HK-2 (cell line): ENCODE data around the gene SLC18A3.

Experiments used
- DNase-seq: peaks from one replicate; pipeline ENCODE4 v3.0.0-alpha.2; 2018; ENCODE audit not compliant: unreplicated experiment

Gene SLC18A3

GRCh38 chr10:49611816-49612512 is 1.9 kb downstream of the SLC18A3 start:
- DNase-seq = no peak

- DNase-seq = no peak
Observed at GRCh38 chr10:49612513-49613164, 2.5 kb downstream of the SLC18A3 start.

DNA sequence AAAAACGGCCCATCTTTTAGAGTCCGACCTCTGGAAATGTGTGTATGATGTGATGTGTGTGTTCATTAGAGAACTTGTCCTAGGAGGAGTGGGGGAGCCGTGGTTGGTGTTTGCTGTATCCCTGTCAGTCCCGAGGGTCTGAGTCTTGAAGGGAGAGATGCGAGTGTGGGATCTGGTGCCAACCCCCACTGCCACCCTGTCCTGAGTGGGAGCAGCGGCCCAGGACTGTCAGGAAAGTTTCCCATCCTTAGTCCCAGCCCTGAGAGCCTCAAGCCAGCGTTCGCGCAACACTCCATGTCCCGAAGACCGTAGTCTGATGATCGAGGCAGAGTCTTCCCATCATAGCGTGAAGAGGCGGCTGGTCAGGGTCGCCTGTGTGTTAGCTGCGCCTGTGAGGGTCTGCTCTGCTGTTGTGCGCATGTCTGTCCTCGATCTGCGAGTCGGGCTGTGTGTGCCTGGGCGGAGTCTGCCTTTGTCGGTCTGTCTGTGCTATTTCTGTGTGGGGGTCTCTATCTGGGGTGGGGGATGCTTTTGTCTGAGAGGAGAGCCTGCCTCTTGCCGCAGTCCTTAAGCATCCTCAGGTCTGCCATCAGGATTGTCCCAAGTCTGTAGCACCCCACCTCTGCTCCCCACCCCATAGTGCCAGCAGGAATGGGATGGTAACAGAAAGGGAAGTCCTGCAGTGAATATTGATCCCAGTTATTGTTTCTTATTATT is 3.2 kb downstream of the SLC18A3 start:
- no peak for DNase-seq

- DNase-seq = no peak
Observed at GRCh38 chr10:49613882-49614241, 3.8 kb downstream of the SLC18A3 start, which contains the start of gene CHAT. Gene CHAT (plus strand): TSS chr10:49614037. CDS start chr10:49614190, 153 bp downstream.

- DNase-seq = no peak
Observed at GRCh38 chr10:49614242-49615198, 4.4 kb downstream of the SLC18A3 start.

DNA sequence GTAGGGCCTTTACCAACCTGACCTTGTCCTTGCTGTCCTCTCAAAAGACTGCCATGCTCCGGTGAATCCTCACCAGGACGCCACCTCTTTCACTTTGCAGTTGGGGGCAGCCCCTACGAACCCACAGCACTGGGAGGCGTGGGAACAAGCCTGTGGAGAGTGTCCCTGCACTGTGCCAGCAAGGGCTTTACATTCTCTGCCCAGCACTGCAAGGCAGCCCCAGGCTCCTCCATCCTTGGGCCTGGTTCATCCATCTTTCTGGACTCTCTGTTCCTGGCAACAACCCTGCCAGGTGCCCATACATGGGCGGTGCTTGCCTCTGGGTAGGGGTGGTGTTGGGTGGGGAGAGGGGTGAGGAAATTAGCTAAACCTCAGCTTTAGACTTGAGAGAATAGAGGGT is 5.1 kb downstream of the SLC18A3 start:
- DNase-seq = no peak

DNA sequence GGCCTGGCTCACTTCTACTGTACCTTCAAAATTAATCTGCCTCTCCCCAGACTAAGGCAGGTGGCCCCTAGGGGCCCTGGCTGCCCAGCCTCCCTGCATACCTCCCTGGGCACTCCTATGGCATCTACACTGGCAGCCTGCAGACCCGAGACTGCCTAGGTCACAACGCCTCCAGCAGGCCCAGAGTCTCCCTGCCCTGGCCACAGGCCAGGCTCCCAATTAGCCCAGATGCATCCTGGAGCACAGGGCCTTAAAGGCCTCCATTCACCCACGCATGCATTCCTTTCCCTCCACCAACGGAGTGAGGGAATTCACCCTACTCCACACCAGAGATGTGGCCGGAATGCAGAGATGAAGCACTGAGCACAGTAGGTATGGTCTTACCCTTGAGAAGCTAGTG is 5.6 kb downstream of the SLC18A3 start:
- DNase-seq = no peak

GRCh38 chr10:49616421-49617101 is 6.5 kb downstream of the SLC18A3 start:
- DNase-seq = no peak

- DNase-seq = no peak
Observed at GRCh38 chr10:49617121-49618020, 7.3 kb downstream of the SLC18A3 start.

DNA sequence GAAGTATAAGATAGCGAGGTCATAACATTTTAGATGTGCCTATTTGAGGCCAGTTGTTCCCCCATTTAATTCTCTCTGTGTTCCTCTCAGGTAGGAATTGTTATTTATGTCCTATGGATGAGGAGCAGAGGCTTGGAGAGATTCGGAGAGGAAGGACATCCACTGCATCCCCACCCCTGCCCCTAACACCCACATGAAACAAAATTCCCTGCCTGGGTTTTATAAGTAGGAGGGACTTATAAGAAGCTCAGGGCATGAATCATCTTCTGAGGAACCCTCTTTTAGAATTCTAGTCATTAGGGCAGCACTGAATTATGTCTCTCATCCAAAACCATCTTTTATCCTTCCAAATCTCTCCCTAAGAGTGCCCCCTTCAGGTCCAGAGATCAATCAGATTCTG is 8.7 kb downstream of the SLC18A3 start:
- no peak for DNase-seq

- no peak for DNase-seq
Observed at GRCh38 chr10:49619613-49620012, 9.5 kb downstream of the SLC18A3 start.

DNA sequence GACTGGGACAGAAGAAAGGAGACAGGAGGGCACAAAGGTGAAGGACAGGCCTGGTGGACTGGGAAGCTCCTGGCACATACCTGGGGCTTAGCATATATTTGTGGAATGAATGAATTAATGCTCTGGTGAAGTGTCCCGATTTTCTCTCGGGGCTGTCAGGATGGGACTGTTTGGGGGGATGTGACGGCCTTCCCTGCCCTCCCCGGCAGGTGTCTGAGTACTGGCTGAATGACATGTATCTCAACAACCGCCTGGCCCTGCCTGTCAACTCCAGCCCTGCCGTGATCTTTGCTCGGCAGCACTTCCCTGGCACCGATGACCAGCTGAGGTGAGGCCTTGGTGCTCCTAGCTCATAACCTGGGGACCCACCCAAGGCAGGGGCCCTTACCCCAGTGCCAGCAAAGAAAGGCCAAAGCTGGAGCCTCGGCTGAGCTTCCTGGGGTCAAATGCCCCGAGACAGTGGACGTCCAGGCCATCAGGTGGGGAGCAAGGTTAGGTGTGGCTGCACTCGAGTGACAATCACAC is 10.2 kb downstream of the SLC18A3 start:
- no peak for DNase-seq

GRCh38 chr10:49620841-49621378 is 10.8 kb downstream of the SLC18A3 start:
- DNase-seq = no peak

DNA sequence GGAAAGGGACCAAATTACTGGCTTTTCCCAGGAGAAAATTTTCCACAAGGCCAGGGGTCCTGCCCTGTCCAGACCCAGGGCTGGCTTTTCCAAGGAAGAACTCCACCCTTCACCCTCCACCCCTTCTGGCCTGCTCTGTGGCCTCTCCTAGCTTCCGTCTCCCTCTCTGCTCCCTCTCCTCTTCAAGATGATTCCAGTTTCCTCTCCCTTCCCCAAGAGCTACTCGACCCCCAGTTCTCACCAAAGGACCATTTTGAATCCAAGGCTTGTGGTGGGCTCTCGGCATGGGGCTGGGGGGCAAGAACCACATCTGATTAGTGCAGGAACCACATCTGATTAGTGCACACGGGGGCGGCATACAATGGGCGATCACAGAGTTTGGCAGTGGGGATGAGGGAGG is 11.5 kb downstream of the SLC18A3 start:
- DNase-seq = no peak

DNA sequence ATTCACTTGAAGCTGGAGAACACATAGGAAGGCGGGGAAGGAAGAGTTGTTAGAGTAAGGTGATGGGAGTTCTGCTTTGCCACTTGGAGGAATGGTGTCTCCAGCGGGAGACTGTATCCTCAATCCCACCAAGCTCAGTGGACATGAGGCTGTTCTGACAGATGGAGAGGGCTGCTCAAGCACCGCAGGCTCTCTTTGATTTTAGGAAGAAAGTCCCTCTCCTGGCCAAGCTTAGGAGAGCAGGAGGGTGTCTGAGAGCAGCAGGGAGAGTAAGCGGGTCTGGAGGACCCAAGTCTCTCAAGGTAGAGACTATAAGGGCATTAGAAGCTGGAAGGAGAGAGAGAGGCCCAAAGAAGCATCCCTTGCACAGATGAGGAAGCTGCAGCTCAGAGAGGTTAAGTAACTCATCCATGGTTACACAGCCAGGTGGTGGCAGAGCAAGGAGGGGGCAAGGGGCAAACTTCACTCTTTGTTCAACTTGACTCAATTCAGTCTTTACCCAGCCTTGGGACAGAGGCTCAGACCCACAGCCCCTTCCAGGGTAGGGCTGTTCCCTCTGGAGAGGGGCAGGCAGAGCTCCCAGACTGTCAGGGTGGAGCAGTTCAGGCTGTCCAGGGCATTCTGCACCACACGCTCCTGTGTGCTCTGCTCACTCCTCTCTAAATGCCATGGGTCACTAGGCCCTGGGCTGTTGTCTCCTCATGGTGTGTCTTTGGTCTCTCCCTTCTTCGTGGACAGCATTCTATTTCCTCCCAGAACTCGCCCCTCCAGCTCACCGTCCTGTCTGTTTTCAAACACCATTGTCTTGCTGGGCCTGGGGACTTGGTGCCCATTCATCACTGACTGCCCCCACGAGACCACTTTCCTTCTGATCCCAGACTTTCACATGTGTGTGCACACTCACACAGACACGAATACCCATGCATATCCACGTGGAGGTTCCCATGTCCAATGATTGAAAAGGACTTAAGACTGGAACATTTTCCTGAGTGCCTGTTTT is 12.6 kb downstream of the SLC18A3 start:
- no peak for DNase-seq

- no peak for DNase-seq
Observed at GRCh38 chr10:49624629-49625028, 14.5 kb downstream of the SLC18A3 start.

- no peak for DNase-seq
Observed at GRCh38 chr10:49625411-49625810, 15.3 kb downstream of the SLC18A3 start.

DNA sequence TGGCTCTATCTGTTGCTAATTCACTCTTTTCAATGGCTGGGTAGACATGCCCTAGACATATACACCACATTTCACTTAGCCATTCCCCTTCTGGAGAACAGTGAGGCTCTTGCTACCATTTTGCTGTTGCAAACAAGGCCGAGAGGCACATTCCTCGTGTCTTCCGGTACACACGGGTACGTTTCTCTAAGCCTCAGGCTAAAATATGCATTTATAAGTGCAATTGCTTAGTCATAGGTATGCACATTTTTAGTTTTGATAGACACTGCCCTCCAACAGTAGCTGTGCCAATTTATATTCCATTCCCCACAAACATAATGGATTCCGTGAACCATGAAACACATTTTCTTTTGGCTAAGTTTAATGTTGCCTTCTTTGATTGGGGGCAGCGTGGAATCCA is 16.9 kb downstream of the SLC18A3 start:
- no peak for DNase-seq
